Sigmoid colon (tissue), 4 donors: ENCODE data around the gene CCDC71L.

Source experiments
- CTCF ChIP-seq, 4 experiments: fragments of 450-650 bp in 3 of 4; fragments of 200-600 bp in 1 of 4; IDR thresholded peaks; one replicate each; pipeline ENCODE4 v1.5.1; 2016 to 2019; ENCODE audit warnings: antibody characterized with exemption in 4 of 4, mild to moderate bottlenecking in 3 of 4, moderate library complexity in 2 of 4
- EP300 ChIP-seq, 4 donors: sonication (generic); formaldehyde crosslinking; IDR thresholded peaks; one replicate each; pipeline ENCODE4 v1.6.1; 2017; ENCODE audit warnings: antibody characterized with exemption in 4 of 4
- POLR2A ChIP-seq, 2 donors: fragments of 450-650 bp; IDR thresholded peaks; one replicate each; pipeline ENCODE4 v1.6.1; 2016; ENCODE audit warnings: antibody characterized with exemption in 2 of 2, mild to moderate bottlenecking in 2 of 2, moderate library complexity in 2 of 2

- no peak for TF ChIP-seq CTCF (IDR thresholded peaks at IDR 0.05)
- TF ChIP-seq POLR2A (IDR thresholded peaks at IDR 0.05): no peak
- no peak for TF ChIP-seq EP300 (IDR thresholded peaks at IDR 0.05)
These were observed 5.1 kb downstream of the CCDC71L start for GRCh38 chr7:106655703-106656498.
